Endothelial cell (in vitro differentiated cells): ENCODE measurements around the gene ARL3. TPM values are rescaled to one million over a fixed set of nuclear protein-coding genes. Genes with fewer than 3 reads are reported as not detected.
A peak's percentile ranks its signal among the peaks of the same experiment; 100 is the strongest.

Experiments used
- DNase-seq: peaks from one replicate; pipeline ENCODE4 v3.0.0; 2021; ENCODE audit warnings: low spot score
- H3K27ac Mint-ChIP-seq: one replicate; pipeline ENCODE4 v1.8.0; 2021; ENCODE audit warnings: mixed read lengths, inconsistent platforms; ENCODE audit not compliant: unreplicated experiment
- H3K27me3 Mint-ChIP-seq: one replicate; pipeline ENCODE4 v1.8.0; 2021; ENCODE audit warnings: mild to moderate bottlenecking, moderate library complexity, mixed read lengths, inconsistent platforms; ENCODE audit not compliant: unreplicated experiment
- H3K36me3 Mint-ChIP-seq: one replicate; pipeline ENCODE4 v1.8.0; 2021; ENCODE audit warnings: mild to moderate bottlenecking, low read depth, mixed read lengths, inconsistent platforms; ENCODE audit not compliant: unreplicated experiment
- H3K4me1 Mint-ChIP-seq: one replicate; pipeline ENCODE4 v1.8.0; 2021; ENCODE audit warnings: mild to moderate bottlenecking, mixed read lengths, inconsistent platforms; ENCODE audit not compliant: unreplicated experiment
- H3K4me3 Mint-ChIP-seq: one replicate; pipeline ENCODE4 v1.8.0; 2021; ENCODE audit warnings: mild to moderate bottlenecking, mixed read lengths, inconsistent platforms; ENCODE audit not compliant: unreplicated experiment
- H3K9me3 Mint-ChIP-seq: one replicate; pipeline ENCODE4 v1.8.0; 2021; ENCODE audit warnings: mixed read lengths, inconsistent platforms; ENCODE audit not compliant: unreplicated experiment
- total RNA-seq: library from RNA; stranded (reverse); fragmentation: NEBNext Ultra II Directional; extraction: Animal tissue kit (Norgen Biotek cat#: 25700); gene quantifications from one replicate; pipeline ENCODE4 v1.2.1, GENCODE V29; 2021; ENCODE audit not compliant: unreplicated experiment
- TF ChIP-seq, protein P1 (sequence below): fragments of 200-600 bp; sonication (generic); IDR thresholded peaks from one replicate; pipeline ENCODE4 v1.5.0; 2021; ENCODE audit warnings: antibody characterized with exemption; ENCODE audit not compliant: unreplicated experiment

Gene ARL3
- total RNA-seq, 1 donor from 2014 or later, result 9.0 TPM

DNA sequence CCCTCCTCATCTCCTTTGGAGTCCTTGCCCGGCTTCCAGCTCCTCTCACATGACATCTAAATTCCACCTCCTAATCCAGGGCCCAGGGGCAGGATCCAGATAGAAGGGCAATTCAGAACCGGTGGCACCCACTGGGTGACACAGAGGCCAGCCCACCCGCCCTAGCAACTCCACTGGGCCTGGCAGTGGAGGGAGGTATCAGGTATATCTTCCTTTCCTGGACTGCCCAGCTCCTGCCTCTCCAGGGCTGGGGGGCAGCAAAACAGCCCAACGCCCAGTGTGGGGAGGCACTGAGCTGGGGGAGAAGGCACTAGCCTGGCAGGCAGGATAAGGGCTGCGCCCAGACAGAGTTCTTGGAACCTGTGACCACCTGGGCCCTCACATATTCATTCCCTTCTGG is 80.3 kb downstream of the ARL3 start:
- H3K36me3 Mint-ChIP-seq, result peaks cover 20% of the 10 kb centered on the region
- no peaks in the 10 kb centered on the region for H3K9me3 Mint-ChIP-seq
- no peak for DNase-seq
- no peak overlapping the region for H3K4me3 Mint-ChIP-seq
- H3K27me3 Mint-ChIP-seq, result peaks cover 8% of the 10 kb centered on the region
- H3K27ac Mint-ChIP-seq, result peak overlapping the region; percentile 80
- peaks cover 64% of the 10 kb centered on the region for H3K4me1 Mint-ChIP-seq
- TF ChIP-seq, protein P1, sequence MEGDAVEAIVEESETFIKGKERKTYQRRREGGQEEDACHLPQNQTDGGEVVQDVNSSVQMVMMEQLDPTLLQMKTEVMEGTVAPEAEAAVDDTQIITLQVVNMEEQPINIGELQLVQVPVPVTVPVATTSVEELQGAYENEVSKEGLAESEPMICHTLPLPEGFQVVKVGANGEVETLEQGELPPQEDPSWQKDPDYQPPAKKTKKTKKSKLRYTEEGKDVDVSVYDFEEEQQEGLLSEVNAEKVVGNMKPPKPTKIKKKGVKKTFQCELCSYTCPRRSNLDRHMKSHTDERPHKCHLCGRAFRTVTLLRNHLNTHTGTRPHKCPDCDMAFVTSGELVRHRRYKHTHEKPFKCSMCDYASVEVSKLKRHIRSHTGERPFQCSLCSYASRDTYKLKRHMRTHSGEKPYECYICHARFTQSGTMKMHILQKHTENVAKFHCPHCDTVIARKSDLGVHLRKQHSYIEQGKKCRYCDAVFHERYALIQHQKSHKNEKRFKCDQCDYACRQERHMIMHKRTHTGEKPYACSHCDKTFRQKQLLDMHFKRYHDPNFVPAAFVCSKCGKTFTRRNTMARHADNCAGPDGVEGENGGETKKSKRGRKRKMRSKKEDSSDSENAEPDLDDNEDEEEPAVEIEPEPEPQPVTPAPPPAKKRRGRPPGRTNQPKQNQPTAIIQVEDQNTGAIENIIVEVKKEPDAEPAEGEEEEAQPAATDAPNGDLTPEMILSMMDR, result no peak

DNA sequence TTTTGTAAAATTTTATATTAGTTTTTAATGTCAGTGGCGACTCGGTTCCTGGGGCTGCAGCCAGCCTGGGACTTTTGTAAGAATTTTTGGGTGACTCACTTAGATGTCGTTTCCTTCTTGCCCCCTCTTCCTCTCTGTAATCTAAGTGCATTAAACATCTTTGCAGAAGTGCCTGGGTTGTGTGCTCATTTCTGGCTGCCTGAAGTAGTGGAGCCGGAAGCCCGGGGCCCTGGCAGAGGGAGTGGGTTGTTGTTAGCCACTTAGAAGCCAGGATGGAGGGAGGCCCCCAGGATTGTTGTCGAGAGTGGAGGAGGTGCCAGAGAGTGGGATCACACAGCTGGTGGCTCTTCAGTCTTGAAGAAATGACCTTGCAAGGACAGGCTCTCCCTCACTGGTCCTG is 80.9 kb downstream of the ARL3 start:
- Mint-ChIP-seq H3K36me3 (peaks cover 20% of the 10 kb centered on the region), H3K27ac (peak overlapping the region; percentile 80), H3K9me3 (no peaks in the 10 kb centered on the region), H3K27me3 (peaks cover 6% of the 10 kb centered on the region), H3K4me1 (peaks cover 67% of the 10 kb centered on the region), H3K4me3 (no peak overlapping the region)
- no peak for DNase-seq
- TF ChIP-seq, protein P1, result no peak

DNA sequence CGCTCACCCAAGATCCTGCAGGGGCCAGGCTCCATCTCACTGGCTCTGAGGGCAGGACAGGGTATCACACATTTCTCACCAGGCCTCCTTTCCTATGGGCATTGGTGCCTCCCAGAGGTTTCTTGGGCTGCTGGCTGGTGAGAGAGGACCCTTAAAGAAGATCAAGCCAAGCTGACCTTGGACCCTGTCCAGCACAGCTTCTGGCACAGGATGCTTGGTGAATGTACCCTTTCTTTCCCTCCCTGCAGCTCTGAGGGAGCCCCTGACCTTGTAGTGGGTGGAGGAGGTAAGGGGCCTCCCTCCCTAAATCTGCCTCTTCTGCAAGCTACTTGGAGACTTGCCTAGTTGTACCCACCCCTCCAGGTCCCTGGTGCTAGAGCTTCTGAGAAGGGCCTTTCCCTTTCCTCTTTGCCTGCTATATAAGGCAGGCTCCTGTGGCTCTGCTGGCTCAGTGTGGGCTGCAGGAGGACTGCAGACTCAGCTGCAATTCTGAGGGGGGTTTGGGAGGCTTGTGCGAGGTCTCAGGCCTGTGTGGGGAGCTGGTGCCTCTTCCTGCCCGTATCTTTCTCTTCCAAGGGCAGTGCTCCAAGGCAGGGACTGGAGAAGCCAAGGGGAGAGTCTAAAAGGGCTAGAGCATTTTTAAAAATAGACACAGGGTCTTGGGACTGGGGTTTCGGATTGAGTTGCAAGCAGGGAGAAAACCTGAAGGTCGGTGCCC is 81.6 kb downstream of the ARL3 start:
- Mint-ChIP-seq H3K27ac (no peak overlapping the region), H3K27me3 (peaks cover 6% of the 10 kb centered on the region), H3K4me1 (peaks cover 74% of the 10 kb centered on the region), H3K36me3 (peaks cover 20% of the 10 kb centered on the region), H3K4me3 (peak overlapping the region; percentile 67), H3K9me3 (no peaks in the 10 kb centered on the region)
- TF ChIP-seq, protein P1, result no peak
- no peak for DNase-seq

DNA sequence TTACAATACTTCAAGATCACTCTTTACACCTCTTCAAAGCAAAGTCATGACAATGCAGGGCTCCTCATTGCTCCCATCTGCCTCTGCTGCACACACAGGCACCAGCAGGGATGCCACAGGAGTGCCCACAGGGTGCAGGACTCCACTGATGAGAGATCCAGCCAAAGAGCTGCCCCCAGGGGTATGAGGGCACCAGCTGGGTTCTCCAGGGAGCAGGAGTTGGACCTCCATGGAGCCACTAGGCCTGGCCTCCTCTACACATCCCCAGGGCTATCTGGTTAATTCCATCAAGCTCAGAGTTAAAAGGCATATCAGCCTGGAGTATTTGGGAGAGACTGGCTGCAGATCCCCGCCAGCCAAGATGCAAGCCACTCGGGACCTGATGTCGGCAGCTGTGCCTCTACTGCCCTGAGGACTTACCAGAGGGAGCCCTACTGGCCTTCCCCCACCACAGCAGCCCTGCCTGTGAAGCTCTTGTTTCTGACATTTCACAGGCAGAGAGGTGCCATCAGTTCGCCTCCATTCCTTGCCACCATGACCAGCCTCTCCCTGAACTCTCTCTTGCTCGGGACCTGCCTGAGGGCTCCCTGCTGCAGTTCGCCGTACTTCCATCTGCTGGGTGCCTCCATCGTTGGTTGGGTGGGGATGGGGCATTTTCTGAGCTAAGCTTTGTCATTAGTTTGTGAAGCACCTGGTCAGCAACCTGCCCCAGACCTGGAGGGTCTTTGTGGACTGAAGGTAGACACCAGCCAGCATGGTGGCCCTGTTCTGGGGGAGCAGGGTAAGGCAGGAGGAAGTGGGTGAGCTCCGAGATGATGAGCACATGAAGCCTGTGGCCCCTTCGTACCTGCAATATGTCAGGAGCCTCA is 82.4 kb downstream of the ARL3 start:
- H3K27me3 Mint-ChIP-seq, result peaks cover 7% of the 10 kb centered on the region
- TF ChIP-seq, protein P1, result no peak
- no peak overlapping the region for H3K27ac Mint-ChIP-seq
- peaks cover 79% of the 10 kb centered on the region for H3K4me1 Mint-ChIP-seq
- peaks cover 20% of the 10 kb centered on the region for H3K36me3 Mint-ChIP-seq
- no peak for DNase-seq
- H3K4me3 Mint-ChIP-seq, result peak overlapping the region; percentile 77
- H3K9me3 Mint-ChIP-seq, result no peaks in the 10 kb centered on the region

DNA sequence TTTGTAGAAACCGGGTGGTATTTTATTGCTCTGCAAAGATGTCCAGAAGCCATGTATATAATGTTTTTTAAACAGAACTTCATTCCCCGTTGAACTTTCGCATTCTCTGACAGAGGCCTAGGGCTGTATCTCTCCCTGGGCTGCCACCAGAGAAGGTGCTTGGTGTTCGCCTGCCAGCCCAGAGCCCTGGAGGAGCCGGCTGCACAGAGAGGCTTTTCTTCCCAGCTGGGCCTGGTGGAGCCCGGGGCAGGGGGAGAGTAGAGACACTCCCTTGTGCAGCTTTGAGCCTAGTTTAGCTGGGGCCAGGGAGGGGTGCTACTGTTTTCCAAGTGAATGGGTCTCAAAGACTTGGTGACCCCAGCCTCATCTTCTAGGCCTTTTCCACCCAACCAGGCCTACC is 83.5 kb downstream of the ARL3 start:
- Mint-ChIP-seq H3K4me3 (peak overlapping the region; percentile 79), H3K36me3 (peaks cover 20% of the 10 kb centered on the region)

More for the DNA sequence above, 83.5 kb downstream of the ARL3 start:
- TF ChIP-seq, protein P1, result no peak
- H3K9me3 Mint-ChIP-seq, result no peaks in the 10 kb centered on the region
- DNase-seq, result no peak
- peaks cover 85% of the 10 kb centered on the region for H3K4me1 Mint-ChIP-seq
- H3K27me3 Mint-ChIP-seq, result peaks cover 9% of the 10 kb centered on the region
- H3K27ac Mint-ChIP-seq, result peak overlapping the region; percentile 48
